Heart left ventricle (tissue), 16 donors: ENCODE measurements around the gene THBS1. TPM values are rescaled to one million over a fixed set of nuclear protein-coding genes. Genes with fewer than 3 reads are reported as not detected.

Experiments used
- ATAC-seq, 4 donors: fragments of 200-7000 bp; cut with Tn5 transposase; one replicate each; pipeline ENCODE4 v1.9.1; 2020 to 2022; ENCODE audit warnings: moderate library complexity in 4 of 4, mild to moderate bottlenecking in 3 of 4, moderate number of reproducible peaks in 1 of 4
- DNase-seq, 5 donors: peaks; one replicate each; pipeline ENCODE4 v3.0.0-alpha.2; 2020
- H3K27ac ChIP-seq, 12 donors: fragments of 200-600 bp; sonication (generic) in 4 of 12; one replicate each; pipeline versions ENCODE4 v1.5.0 to v1.8.0; 2016 to 2022; ENCODE audit warnings: mild to moderate bottlenecking in 2 of 12
- H3K27me3 ChIP-seq, 9 donors: fragments of 200-600 bp; sonication (generic) in 2 of 9; one replicate each; pipeline versions ENCODE4 v1.5.1 to v1.8.0; 2016 to 2022; ENCODE audit warnings: mild to moderate bottlenecking in 3 of 9
- H3K36me3 ChIP-seq, 9 donors: fragments of 200-600 bp; sonication (generic) in 2 of 9; one replicate each; pipeline versions ENCODE4 v1.5.0 to v1.8.0; 2018 to 2022; ENCODE audit warnings: mild to moderate bottlenecking in 2 of 9
- H3K4me1 ChIP-seq, 12 donors: fragments of 200-600 bp; sonication (generic) in 4 of 12; one replicate each; pipeline versions ENCODE4 v1.5.0 to v1.8.0; 2016 to 2022; ENCODE audit warnings: mild to moderate bottlenecking in 3 of 12
- H3K4me3 ChIP-seq, 12 donors: fragments of 200-600 bp; sonication (generic) in 4 of 12; one replicate each; pipeline versions ENCODE4 v1.5.0 to v1.8.0; 2017 to 2022; ENCODE audit warnings: mild to moderate bottlenecking in 9 of 12, moderate library complexity in 4 of 12
- H3K9me3 ChIP-seq, 12 donors: fragments of 200-600 bp; sonication (generic) in 4 of 12; one replicate each; pipeline versions ENCODE4 v1.5.0 to v1.8.0; 2016 to 2022; ENCODE audit warnings: mild to moderate bottlenecking in 1 of 12
- CTCF ChIP-seq, 12 donors: fragments of 200-600 bp; sonication (generic) in 4 of 12; IDR thresholded peaks; one replicate each; pipeline versions ENCODE4 v1.5.0 to v1.8.0; 2018 to 2022; ENCODE audit warnings: antibody characterized with exemption in 12 of 12, mild to moderate bottlenecking in 5 of 12
- POLR2A ChIP-seq, 2 donors: fragments of 450-650 bp; IDR thresholded peaks; one replicate each; pipeline ENCODE4 v1.6.1; 2017; ENCODE audit warnings: antibody characterized with exemption in 2 of 2, mild to moderate bottlenecking in 2 of 2, moderate library complexity in 2 of 2
- WGBS, 4 donors: extraction: QIAGEN DNeasy Blood & Tissue Kit in 2 of 4; methylation state at CpG; one replicate each; pipeline versions ENCODE4 v1.1.5 to v1.1.7; 2013 to 2018; 5-methylcytosine and 5-hydroxymethylcytosine counted together
- intact Hi-C, 10 donors: fragments of 100-400 bp; cut with DNase I; formaldehyde crosslinking; loops; one replicate each; pipeline versions ENCODE4 v1.11.1 to v1.14.2; 2022
- polyA plus RNA-seq, 2 donors: library from polyadenylated mRNA; stranded (reverse); fragments of 200-250 nt; gene quantifications; one replicate each; pipeline ENCODE4 v1.2.3, GENCODE V29; 2013
- total RNA-seq, 9 donors: library from RNA; depleted of rRNA in 2 of 9; stranded (reverse); fragments of >200 nt in 2 of 9; fragmentation: NEBNext Ultra II Directional in 3 of 9; extraction: Animal tissue kit (Norgen Biotek cat#: 25700) in 3 of 9; gene quantifications; one replicate each; pipeline versions ENCODE4 v1.1.0 to v1.2.4, GENCODE V29; 2016 to 2023
- donor health status: ischemic (EF 13 %, LVEDD 7.1; RV severe dilation, severe dysfunction).
- donor health status: healthy with polysubstance abuse.
- donor health status: DM: no; HTN: yes; CAD: no.
- donor health status: DM: no; HTN: no; CAD: no.
- donor health status: ischemic (EF 25% LVEDD 6.9; RV normal size, moderate dysfunction).
- donor health status: ischemic (EF 25% LVEDD 5.7; RV mildly dilated, moderate dysfunction).
- donor health status: healthy.
- donor health status: DM: yes; HTN: yes; CAD: no.
- donor health status: ischemic (EF 35%, LVEDD 5.7; RV mildly dilated, moderate dysfunction).
- donor health status: nonischemic (EF 11% LVEDD 7.7; RV severe dilation, severe dysfunction).
- donor health status: DM: yes; HTN: yes; CAD: no.
- donor health status: PGD.
- donor health status: ischemic (EF 29% LVEDD 5.4; RV normal size, mild dysfunction).
- donor health status: nonischemic (EF 23%, LVEDD 6.1; RV moderate dilation, normal function).

The THBS1 gene
- total and polyA plus RNA-seq, 11 donors, result 8.5 to 573 (median 160) TPM

DNA sequence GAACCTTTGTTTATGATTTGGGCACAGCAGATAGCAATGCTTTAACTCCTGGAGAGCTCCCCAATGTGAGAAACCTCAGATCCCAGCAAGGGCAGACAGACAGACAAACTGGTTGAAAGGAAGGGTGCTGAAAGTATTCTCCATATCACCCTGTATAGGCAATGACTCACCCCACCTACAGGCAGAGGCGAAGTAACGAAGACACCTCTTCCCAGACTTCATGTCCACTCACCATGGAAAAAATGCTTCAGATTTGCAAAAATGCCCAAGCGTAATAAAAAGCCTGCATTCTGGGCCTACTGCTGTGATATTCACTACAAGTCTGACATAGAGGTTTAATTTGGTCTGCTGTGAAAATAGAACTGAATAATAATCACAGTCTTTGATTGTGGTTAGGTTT lies 50.5 kb downstream of the THBS1 start:
- ATAC-seq (no peak), DNase-seq (no peak)
- Histone ChIP-seq H3K36me3 (no peaks in the 10 kb centered on the region), H3K27ac (peak overlapping the region in 2 of 12 donors; percentile 16 to 18), H3K27me3 (no peaks in the 10 kb centered on the region), H3K4me1 (peaks cover 0 to 41% (median 23%) of the 10 kb centered on the region in 12 donors), H3K9me3 (no peaks in the 10 kb centered on the region), H3K4me3 (no peak overlapping the region)
- 77 to 96% (median 89%) methylated on average over 3 of the region's 3 CpGs for WGBS, 4 donors
- TF ChIP-seq CTCF (IDR thresholded peaks at IDR 0.05) (no peak), POLR2A (IDR thresholded peaks at IDR 0.05) (no peak)
- intact Hi-C loops, result no loop called here

DNA sequence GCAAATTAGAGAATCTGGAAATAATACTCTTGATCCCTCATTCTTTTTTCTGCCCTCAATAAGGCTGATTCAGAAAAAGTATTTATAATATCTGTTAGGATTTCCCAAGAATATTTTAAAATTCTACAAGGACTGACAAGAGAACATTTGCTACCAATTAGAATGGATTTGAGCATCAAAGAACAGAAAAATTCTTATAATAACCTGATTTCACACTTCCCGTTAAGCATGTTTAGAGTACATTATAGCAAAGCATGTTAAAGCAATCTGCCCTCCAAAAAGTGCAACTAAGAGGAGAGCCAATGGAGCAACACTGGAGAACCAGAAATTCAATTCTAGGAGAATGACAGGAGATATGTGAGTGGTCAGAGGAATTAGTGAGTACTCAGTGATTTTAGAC lies 57.2 kb downstream of the THBS1 start:
- Histone ChIP-seq H3K27ac (no peak overlapping the region), H3K4me3 (no peak overlapping the region), H3K4me1 (peaks cover 0 to 13% (median 5%) of the 10 kb centered on the region in 12 donors), H3K27me3 (no peaks in the 10 kb centered on the region), H3K9me3 (no peaks in the 10 kb centered on the region), H3K36me3 (no peaks in the 10 kb centered on the region)
- WGBS, 4 donors, result 96 to 97% (median 96%) methylated on average over 1 of the region's 1 CpG
- DNase-seq (no peak), ATAC-seq (no peak)
- intact Hi-C loops, result no loop called here
- no peak for TF ChIP-seq POLR2A (IDR thresholded peaks at IDR 0.05)
- no peak for TF ChIP-seq CTCF (IDR thresholded peaks at IDR 0.05)

GRCh38 chr15:39639037-39639436 lies 58.2 kb downstream of the THBS1 start:
- ATAC-seq (no peak), DNase-seq (no peak)
- no peak for TF ChIP-seq CTCF (IDR thresholded peaks at IDR 0.05)
- peaks cover 0 to 13% (median 5%) of the 10 kb centered on the region in 12 donors for H3K4me1 ChIP-seq
- no peaks in the 10 kb centered on the region for H3K36me3 ChIP-seq
- intact Hi-C loops, result no loop called here
- WGBS, 4 donors, result 92 to 99% (median 95%) methylated on average over 1 of the region's 1 CpG
- H3K4me3 ChIP-seq, result no peak overlapping the region
- H3K27me3 ChIP-seq, result no peaks in the 10 kb centered on the region
- no peaks in the 10 kb centered on the region for H3K9me3 ChIP-seq
- H3K27ac ChIP-seq, result no peak overlapping the region

- TF ChIP-seq CTCF (IDR thresholded peaks at IDR 0.05) (no peak), POLR2A (IDR thresholded peaks at IDR 0.05) (no peak)
- no peaks in the 10 kb centered on the region for H3K9me3 ChIP-seq
- ATAC-seq, result no peak
These were observed 59.8 kb downstream of the THBS1 start for GRCh38 chr15:39640665-39641064.

More at GRCh38 chr15:39640665-39641064, 59.8 kb downstream of the THBS1 start:
- Histone ChIP-seq H3K36me3 (no peaks in the 10 kb centered on the region), H3K27ac (no peak overlapping the region), H3K4me3 (no peak overlapping the region), H3K27me3 (no peaks in the 10 kb centered on the region), H3K4me1 (peaks cover 0 to 24% (median 14%) of the 10 kb centered on the region in 12 donors)
- no peak for DNase-seq
- whole genome bisulfite sequencing, 4 donors, result 75 to 88% (median 79%) methylated on average over 3 of the region's 3 CpGs
- intact Hi-C loops, result no loop called here
